ENCODE measurements around the gene RAD18.

The RAD18 gene

GRCh38 chr3:8985411-8985831 lies 22.1 kb upstream of the RAD18 start:
- no peak for DNase-seq (ENCODE audit: low read depth)

GRCh38 chr3:8984526-8984925 lies 21.3 kb upstream of the RAD18 start:
- no peak for DNase-seq (ENCODE audit: low read depth)

GRCh38 chr3:8984081-8984480 lies 20.8 kb upstream of the RAD18 start:
- no peak for DNase-seq (ENCODE audit: low read depth)

GRCh38 chr3:8983591-8983990 lies 20.3 kb upstream of the RAD18 start:
- DNase-seq (ENCODE audit: low read depth): no peak

- DNase-seq (ENCODE audit: low read depth): no peak
These were observed 19.8 kb upstream of the RAD18 start for GRCh38 chr3:8983026-8983425.

- no peak for DNase-seq (ENCODE audit: low read depth)
These were observed 19.2 kb upstream of the RAD18 start for GRCh38 chr3:8982509-8982908.

GRCh38 chr3:8981700-8982099 lies 18.4 kb upstream of the RAD18 start:
- DNase-seq (ENCODE audit: low read depth): no peak

- DNase-seq (ENCODE audit: low read depth): no peak
These were observed 18.0 kb upstream of the RAD18 start for GRCh38 chr3:8981296-8981695.

GRCh38 chr3:8980756-8981257 lies 17.5 kb upstream of the RAD18 start:
- no peak for DNase-seq (ENCODE audit: low read depth)

- no peak for DNase-seq (ENCODE audit: low read depth)
These were observed 16.0 kb upstream of the RAD18 start for GRCh38 chr3:8979262-8979661.

GRCh38 chr3:8978551-8978950 lies 15.3 kb upstream of the RAD18 start:
- DNase-seq (ENCODE audit: low read depth): no peak

- no peak for DNase-seq (ENCODE audit: low read depth)
These were observed 13.4 kb upstream of the RAD18 start for GRCh38 chr3:8976540-8977182.

GRCh38 chr3:8975081-8976020 lies 12.1 kb upstream of the RAD18 start:
- DNase-seq (ENCODE audit: low read depth): no peak

GRCh38 chr3:8974458-8974857 lies 11.2 kb upstream of the RAD18 start:
- no peak for DNase-seq (ENCODE audit: low read depth)

GRCh38 chr3:8972639-8973038 lies 9.4 kb upstream of the RAD18 start:
- no peak for DNase-seq (ENCODE audit: low read depth)

GRCh38 chr3:8970971-8971589 lies 7.8 kb upstream of the RAD18 start:
- peak; percentile 69 for DNase-seq (ENCODE audit: low read depth)

- DNase-seq (ENCODE audit: low read depth): no peak
These were observed 6.0 kb upstream of the RAD18 start for GRCh38 chr3:8969241-8969640.

- DNase-seq (ENCODE audit: low read depth): no peak
These were observed 5.2 kb upstream of the RAD18 start for GRCh38 chr3:8968375-8968882.

GRCh38 chr3:8967553-8967952 lies 4.3 kb upstream of the RAD18 start:
- DNase-seq (ENCODE audit: low read depth): no peak

GRCh38 chr3:8966820-8967348 lies 3.6 kb upstream of the RAD18 start:
- no peak for DNase-seq (ENCODE audit: low read depth)

- DNase-seq (ENCODE audit: low read depth): no peak
These were observed 3.0 kb upstream of the RAD18 start for GRCh38 chr3:8966150-8966819.

Data from activated T-cell treated with anti-CD3 and anti-CD28 coated beads for 24 hours (primary cell).